GM19099 (cell line): ENCODE measurements around the gene KPNA4.

Source experiments
- POLR2A ChIP-seq: IDR thresholded peaks from 3 replicates; pipeline ENCODE4 v1.6.1; 2011; ENCODE audit warnings: low read depth; ENCODE audit not compliant: insufficient read length; ENCODE audit errors: extremely low read depth

The KPNA4 gene

DNA sequence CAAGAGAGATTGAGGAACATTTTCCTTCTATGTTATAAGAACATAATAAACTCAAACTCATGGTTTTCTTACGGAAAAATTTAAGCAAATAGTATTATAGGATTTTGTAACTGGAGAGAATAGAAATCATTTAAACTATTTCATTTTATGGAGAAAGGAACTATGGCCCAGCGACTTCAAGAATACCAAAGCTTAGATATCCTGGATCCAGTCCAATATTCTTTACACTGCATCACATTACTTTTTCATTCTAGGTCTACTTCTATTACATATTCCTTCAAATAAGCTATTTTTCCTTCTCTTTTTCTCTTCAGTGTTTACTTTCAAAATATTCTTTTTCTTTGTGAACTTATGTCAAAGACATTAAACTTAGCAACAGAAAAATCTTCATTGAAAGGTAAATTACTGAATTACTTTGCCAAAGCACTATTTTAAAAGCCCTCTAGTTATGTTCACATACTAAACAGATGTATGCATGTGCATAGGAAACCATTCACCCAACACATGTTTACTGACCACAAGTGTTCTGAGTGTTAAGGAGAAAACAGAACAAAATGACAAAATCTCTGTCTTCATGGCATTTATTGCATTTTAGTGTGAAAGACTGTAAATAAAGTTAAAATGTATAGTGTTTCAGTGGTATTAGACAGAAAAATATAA, 20.4 kb downstream of the KPNA4 start:
- no peak for TF ChIP-seq POLR2A

GRCh38 chr3:160540551-160540950, 24.8 kb downstream of the KPNA4 start:
- no peak for TF ChIP-seq POLR2A

- no peak for TF ChIP-seq POLR2A
Measured at GRCh38 chr3:160538895-160539294, 26.5 kb downstream of the KPNA4 start.

DNA sequence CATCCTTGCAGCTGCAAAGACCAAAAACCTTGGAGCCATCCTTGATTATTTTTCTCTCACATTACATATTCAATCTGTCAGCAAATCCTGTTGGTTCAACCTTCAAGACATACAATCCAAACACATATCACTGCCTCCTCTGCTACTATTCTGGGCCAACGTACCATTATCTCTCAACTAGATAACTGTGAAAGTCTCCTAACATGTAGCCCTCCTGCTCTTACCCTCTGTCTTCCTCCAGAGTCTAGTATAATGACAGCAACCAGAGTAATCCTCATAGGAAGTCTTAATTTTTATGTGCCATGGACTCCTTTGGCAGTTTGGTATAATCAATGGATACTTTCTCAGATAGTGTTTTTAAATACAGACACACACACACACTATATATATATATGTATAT, 27.6 kb downstream of the KPNA4 start:
- no peak for TF ChIP-seq POLR2A

- TF ChIP-seq POLR2A: no peak
Measured at GRCh38 chr3:160532371-160532770, 33.0 kb downstream of the KPNA4 start.

DNA sequence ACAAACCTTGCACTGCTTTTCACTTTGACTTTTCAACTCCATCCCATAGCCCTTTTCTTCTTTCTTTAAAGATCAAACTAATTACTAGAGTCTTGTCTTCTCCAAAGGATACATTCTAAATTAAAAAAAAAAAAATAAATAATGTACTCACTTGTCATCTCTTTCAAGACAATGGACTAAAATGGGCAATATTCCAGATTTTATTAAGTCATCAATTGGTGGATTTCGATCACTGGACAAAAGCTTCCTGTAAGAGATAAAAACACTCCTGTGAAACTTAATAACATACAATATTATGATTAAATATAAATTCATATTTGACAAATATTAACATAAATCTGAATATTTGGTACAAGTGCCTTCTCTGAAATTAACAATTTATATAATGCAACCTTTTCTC, 34.1 kb downstream of the KPNA4 start:
- TF ChIP-seq POLR2A: no peak

DNA sequence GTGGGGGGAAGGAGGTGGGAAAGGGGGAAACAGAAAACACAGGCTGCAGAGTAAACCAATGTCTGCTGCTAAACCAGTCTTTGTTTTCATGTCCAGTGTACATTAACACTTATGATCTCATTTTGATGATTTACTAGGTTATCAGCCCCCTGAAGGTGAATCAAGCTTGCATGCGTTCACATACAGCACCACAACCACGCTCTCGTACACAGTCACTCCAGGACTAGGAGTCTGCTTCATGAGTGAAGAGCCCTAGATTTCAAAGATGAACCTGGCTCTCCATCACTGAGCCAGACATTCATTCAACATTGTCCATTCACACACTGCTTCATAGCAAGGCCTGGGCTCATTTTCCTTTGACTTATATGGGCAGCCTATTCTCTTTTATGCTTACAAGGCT, 64.0 kb downstream of the KPNA4 start:
- TF ChIP-seq POLR2A: no peak

DNA sequence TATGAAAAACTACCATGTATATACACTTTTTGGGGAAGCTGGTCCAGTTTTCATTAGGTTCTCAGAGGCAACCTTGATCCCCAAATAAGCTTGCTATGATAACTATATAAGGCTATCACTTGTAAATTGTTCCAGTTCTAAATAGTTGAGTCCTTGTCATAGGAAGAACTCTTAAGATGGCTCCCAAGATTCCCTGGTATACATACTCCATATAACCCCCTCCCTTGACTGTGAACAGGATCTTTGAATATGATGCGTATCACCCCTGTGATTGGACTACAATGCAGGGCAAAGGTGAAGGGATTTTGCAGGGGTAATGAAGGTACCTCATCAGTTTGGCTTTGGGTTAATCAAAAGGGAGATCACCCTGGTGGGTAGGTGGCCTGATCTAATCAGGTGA, 67.2 kb downstream of the KPNA4 start:
- TF ChIP-seq POLR2A: no peak

GRCh38 chr3:160490166-160490565, 75.2 kb downstream of the KPNA4 start:
- TF ChIP-seq POLR2A: no peak

DNA sequence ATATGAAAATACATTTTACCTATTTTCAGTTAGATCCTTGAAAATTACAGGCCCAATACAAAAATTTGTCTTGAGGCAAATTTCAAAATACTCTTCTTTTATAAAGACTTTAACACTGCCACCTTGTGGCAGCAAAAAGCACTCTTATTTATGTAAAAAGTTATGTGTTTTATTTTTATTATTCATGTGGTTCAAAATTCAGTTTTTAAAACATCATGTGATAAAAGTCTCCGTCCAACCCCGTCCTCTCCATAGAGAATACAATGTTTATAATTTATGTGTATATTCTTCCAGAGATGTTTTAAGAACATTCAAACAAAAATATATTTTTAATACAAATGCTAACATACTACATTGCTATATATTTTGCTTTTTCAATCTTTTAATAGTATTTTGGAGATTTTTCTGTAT, 78.9 kb downstream of the KPNA4 start:
- TF ChIP-seq POLR2A: no peak

GRCh38 chr3:160482796-160483195, 82.6 kb downstream of the KPNA4 start:
- TF ChIP-seq POLR2A: no peak

DNA sequence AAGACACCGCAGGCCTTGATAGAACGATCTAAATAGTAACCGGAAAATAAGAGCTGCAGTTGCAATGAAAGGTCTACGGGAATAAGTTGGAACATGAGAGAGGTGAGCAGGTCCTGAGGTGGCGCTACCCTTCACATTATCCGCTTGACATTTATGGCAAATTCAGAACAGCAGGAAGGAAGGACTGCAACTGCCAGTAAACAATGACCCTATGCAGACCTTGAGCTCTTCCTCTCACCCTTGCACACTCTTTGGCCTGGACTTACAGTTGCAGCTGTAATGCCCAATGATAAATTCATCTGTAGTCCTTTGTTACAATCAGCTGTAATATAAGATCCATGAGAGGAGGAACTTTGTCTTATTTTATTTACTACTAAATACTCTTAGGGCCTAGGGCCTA, 83.5 kb downstream of the KPNA4 start:
- no peak for TF ChIP-seq POLR2A

GRCh38 chr3:160480931-160481330, 84.4 kb downstream of the KPNA4 start:
- no peak for TF ChIP-seq POLR2A

GRCh38 chr3:160479376-160479775, 86.0 kb downstream of the KPNA4 start:
- no peak for TF ChIP-seq POLR2A

GRCh38 chr3:160478338-160478737, 87.0 kb downstream of the KPNA4 start:
- TF ChIP-seq POLR2A: no peak

DNA sequence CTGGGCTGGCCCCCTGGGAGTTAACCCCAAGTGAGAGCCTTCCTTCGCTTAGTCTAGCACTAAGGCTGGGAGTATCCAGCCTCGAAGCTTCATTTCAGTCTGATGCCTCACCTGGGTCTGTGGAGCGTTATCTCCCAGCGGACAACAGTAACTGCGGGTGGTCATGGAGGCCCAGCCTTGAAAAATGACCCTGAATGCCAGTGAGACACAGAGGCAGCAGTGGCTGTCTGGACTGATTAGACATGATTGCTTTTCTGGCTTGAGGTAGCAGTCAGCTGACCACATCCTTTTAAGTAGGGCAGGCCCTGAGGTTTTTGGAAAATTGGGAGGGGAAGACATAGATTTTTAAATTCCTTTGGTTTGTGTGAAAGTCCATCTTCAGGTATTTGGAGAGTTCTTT, 87.6 kb downstream of the KPNA4 start:
- TF ChIP-seq POLR2A: no peak

DNA sequence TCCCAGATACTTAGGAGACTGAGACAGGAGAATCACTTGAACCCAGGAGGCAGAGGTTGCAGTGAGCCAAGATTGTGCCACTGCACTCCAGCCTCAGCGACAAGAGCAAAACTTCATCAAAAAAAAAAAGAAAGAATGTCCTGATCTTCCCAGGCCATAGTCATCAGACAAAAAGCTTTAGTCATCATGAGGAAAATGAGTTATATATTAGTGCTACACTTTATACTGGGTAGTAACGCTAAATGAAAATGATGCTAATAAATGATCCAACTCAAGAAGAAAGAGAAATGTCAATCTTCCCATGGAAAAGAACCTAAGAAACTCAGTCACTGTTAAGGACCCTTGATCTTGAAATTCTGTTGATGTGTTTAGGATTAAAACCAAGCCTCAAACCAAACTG, 89.5 kb downstream of the KPNA4 start:
- no peak for TF ChIP-seq POLR2A
